ENCODE measurements around the gene BAD. TPM values are rescaled to one million over a fixed set of nuclear protein-coding genes. Genes with fewer than 3 reads are reported as not detected.

Gene BAD
- total RNA-seq, 1 experiment from 2014 or later: 34.7 TPM

DNA sequence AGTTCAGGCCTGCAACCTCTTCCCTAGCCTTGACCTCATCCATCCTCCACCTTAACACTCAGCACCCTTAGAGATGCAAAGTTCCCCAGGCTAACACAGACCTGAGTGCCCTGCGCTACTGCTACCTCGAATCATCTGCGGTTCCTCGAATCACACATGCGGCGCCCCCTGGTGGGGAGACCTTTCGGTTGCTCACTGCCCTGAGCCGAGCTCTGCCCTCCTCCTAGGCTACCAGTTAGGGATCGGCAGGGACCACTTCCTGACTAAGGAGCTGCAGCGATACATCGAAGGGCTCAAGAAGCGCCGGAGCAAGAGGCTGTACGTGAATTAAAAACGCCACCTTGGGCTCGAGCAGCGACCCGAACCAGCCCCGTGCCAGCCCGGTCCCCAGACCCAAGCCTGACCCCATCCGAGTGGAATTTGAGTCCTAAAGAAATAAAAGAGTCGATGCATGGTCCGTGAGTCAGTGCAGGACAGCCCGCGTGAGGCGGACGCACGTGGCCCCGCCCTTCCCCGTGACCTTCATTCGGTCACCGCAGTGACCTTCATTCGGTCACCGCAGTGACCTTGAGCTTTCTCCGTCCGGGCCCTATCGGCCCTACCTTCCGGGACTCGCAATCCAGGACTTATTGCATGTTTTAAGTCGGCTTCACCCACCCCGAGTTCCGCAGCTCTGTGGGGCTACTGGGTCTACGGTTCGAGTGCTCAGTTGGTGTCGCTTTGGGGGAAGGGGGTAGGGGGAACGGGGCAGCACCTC lies 20.0 kb upstream of the BAD start (continued):
- TF ChIP-seq, protein P1, sequence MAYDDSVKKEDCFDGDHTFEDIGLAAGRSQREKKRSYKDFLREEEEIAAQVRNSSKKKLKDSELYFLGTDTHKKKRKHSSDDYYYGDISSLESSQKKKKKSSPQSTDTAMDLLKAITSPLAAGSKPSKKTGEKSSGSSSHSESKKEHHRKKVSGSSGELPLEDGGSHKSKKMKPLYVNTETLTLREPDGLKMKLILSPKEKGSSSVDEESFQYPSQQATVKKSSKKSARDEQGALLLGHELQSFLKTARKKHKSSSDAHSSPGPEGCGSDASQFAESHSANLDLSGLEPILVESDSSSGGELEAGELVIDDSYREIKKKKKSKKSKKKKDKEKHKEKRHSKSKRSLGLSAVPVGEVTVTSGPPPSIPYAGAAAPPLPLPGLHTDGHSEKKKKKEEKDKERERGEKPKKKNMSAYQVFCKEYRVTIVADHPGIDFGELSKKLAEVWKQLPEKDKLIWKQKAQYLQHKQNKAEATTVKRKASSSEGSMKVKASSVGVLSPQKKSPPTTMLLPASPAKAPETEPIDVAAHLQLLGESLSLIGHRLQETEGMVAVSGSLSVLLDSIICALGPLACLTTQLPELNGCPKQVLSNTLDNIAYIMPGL (CRISPR knock-in tag; IDR thresholded peaks at IDR 0.05): peak; percentile 87; the same call in 1 of the 2 replicates
- TF ChIP-seq E2F4 (CRISPR knock-in tag; IDR thresholded peaks at IDR 0.05; ENCODE audit: borderline replicate concordance, low read depth) (no peak), MXD4 (CRISPR knock-in tag; IDR thresholded peaks at IDR 0.05; ENCODE audit: borderline replicate concordance) (no peak), RELA (CRISPR knock-in tag; IDR thresholded peaks at IDR 0.05; ENCODE audit: borderline replicate concordance) (no peak), IRF2 (CRISPR knock-in tag; IDR thresholded peaks at IDR 0.05; ENCODE audit: borderline replicate concordance, low read depth) (no peak), ATF1 (CRISPR knock-in tag; IDR thresholded peaks at IDR 0.05) (0 out of 2 replicates have a peak, but pooled peaks have one; percentile 55), ZNF263 (CRISPR knock-in tag; IDR thresholded peaks at IDR 0.05; ENCODE audit: low read depth) (no peak), ZNF423 (CRISPR knock-in tag; IDR thresholded peaks at IDR 0.05) (no peak)

- DNase-seq (ENCODE audit: low spot score): no peak
- Mint-ChIP-seq H3K9me3 (no peaks in the 10 kb centered on the region), H3K4me3 (peak overlapping the region; percentile 91), H3K27ac (peak overlapping the region; percentile 100), H3K27me3 (ENCODE audit: low read depth) (peaks cover 31% of the 10 kb centered on the region), H3K4me1 (peaks cover 16% of the 10 kb centered on the region), H3K36me3 (peaks cover 3% of the 10 kb centered on the region)
- POLR2A ChIA-PET: interaction anchor here (0.9 to 2.6 kb wide), 8 partner anchors 14 to 72 kb away, joined by 3 to 25 read pairs (median 4); partner anchors contain the start of genes PRDX5 and TRMT112
- TF ChIP-seq SP1 (CRISPR knock-in tag; conservative IDR thresholded peaks at IDR 0.05) (no peak), ATF6 (CRISPR knock-in tag; IDR thresholded peaks at IDR 0.05) (no peak), EMX1 (CRISPR knock-in tag; IDR thresholded peaks at IDR 0.05) (no peak), TCF7 (CRISPR knock-in tag; IDR thresholded peaks at IDR 0.05; ENCODE audit: low read depth) (no peak)
- ATAC-seq: no peak
- CTCF ChIA-PET: interaction anchor here (0.7 to 5.6 kb wide), 35 partner anchors 8 to 370 kb away, joined by 3 to 151 read pairs (median 7); partner anchors contain the start of genes BAD, FERMT3, FKBP2 and GPR137
These were observed 19.5 kb upstream of the BAD start for GRCh38 chr11:64304032-64304315.

- Mint-ChIP-seq H3K27ac (no peak overlapping the region; the same call in 1 of the 2 replicates), H3K9me3 (no peaks in the 10 kb centered on the region), H3K4me1 (peaks cover 16% of the 10 kb centered on the region), H3K4me3 (no peak overlapping the region), H3K27me3 (ENCODE audit: low read depth) (peaks cover 37% of the 10 kb centered on the region), H3K36me3 (peaks cover 3% of the 10 kb centered on the region)
- ChIA-PET CTCF (interaction anchor here (0.7 to 5.6 kb wide), 31 partner anchors 7 to 369 kb away, joined by 3 to 151 read pairs (median 7); partner anchors contain the start of genes BAD, FERMT3, GPR137 and KCNK4), POLR2A (interaction anchor here (1.0 to 2.6 kb wide), 5 partner anchors 14 to 71 kb away, joined by 3 to 25 read pairs (median 6); partner anchors contain the start of genes PRDX5 and TRMT112)
- TF ChIP-seq ZNF423 (CRISPR knock-in tag; IDR thresholded peaks at IDR 0.05) (no peak), GABPB1 (CRISPR knock-in tag; IDR thresholded peaks at IDR 0.05) (no peak), CBFB (CRISPR knock-in tag; IDR thresholded peaks at IDR 0.05; ENCODE audit: low read depth) (no peak), ATF1 (CRISPR knock-in tag; IDR thresholded peaks at IDR 0.05) (no peak), GTF2I (CRISPR knock-in tag; conservative IDR thresholded peaks at IDR 0.05) (no peak), CREM (CRISPR knock-in tag; IDR thresholded peaks at IDR 0.05) (no peak), RELA (CRISPR knock-in tag; IDR thresholded peaks at IDR 0.05; ENCODE audit: borderline replicate concordance) (no peak), NR2C2 (CRISPR knock-in tag; IDR thresholded peaks at IDR 0.05) (no peak), ZNF232 (CRISPR knock-in tag; IDR thresholded peaks at IDR 0.05) (no peak)
- TF ChIP-seq, protein P2, sequence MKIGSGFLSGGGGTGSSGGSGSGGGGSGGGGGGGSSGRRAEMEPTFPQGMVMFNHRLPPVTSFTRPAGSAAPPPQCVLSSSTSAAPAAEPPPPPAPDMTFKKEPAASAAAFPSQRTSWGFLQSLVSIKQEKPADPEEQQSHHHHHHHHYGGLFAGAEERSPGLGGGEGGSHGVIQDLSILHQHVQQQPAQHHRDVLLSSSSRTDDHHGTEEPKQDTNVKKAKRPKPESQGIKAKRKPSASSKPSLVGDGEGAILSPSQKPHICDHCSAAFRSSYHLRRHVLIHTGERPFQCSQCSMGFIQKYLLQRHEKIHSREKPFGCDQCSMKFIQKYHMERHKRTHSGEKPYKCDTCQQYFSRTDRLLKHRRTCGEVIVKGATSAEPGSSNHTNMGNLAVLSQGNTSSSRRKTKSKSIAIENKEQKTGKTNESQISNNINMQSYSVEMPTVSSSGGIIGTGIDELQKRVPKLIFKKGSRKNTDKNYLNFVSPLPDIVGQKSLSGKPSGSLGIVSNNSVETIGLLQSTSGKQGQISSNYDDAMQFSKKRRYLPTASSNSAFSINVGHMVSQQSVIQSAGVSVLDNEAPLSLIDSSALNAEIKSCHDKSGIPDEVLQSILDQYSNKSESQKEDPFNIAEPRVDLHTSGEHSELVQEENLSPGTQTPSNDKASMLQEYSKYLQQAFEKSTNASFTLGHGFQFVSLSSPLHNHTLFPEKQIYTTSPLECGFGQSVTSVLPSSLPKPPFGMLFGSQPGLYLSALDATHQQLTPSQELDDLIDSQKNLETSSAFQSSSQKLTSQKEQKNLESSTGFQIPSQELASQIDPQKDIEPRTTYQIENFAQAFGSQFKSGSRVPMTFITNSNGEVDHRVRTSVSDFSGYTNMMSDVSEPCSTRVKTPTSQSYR (CRISPR knock-in tag; IDR thresholded peaks at IDR 0.05): no peak
- DNase-seq (ENCODE audit: low spot score) (no peak), ATAC-seq (no peak)
These were observed 18.9 kb upstream of the BAD start for GRCh38 chr11:64303109-64304031.
